ENCODE measurements around the gene TRPC4AP.

TRPC4AP gene

DNA sequence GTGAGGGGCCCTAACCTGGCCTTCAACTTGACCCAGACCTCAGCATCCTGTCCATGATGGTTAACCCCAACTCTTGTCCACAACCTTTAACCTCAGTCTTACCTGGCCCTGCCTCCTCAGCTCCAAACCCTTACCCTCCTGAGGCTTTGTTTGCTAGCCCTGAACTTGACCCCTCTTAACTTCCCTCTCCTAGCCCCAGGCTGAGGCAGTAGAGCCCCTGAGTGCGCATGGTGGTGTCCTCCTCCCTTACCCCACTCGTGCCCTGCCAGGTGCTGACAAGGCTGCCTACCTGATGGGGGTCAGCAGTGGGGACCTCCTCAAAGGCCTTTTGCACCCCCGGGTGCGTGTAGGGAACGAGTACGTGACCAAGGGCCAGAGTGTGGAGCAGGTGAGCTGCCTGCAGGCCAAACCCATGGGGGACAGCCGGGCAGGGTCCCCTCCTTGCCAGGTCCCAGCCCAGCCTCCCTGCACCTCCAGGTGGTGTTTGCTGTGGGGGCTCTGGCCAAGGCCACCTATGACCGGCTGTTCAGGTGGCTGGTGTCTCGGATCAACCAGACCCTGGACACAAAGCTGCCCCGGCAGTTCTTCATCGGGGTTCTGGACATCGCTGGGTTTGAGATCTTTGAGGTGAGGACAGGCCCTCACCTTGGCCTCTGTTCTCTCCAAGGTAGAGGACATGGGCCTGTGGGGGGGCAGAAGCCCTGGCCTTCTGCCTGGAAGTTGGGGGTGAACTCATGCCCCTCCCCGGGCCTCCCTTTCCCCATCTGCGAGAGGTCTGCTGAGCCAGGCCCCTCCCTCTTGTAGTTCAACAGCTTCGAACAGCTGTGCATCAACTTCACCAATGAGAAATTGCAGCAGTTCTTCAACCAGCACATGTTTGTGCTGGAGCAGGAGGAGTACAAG lies 105.1 kb downstream of the TRPC4AP start:
- DNase-seq (ENCODE audit: low spot score) = no peak

GRCh38 chr20:34986311-34987287 lies 106.0 kb downstream of the TRPC4AP start:
- no peak for DNase-seq (ENCODE audit: low spot score)

GRCh38 chr20:34985461-34986310 lies 106.9 kb downstream of the TRPC4AP start:
- DNase-seq (ENCODE audit: low spot score) = no peak

DNA sequence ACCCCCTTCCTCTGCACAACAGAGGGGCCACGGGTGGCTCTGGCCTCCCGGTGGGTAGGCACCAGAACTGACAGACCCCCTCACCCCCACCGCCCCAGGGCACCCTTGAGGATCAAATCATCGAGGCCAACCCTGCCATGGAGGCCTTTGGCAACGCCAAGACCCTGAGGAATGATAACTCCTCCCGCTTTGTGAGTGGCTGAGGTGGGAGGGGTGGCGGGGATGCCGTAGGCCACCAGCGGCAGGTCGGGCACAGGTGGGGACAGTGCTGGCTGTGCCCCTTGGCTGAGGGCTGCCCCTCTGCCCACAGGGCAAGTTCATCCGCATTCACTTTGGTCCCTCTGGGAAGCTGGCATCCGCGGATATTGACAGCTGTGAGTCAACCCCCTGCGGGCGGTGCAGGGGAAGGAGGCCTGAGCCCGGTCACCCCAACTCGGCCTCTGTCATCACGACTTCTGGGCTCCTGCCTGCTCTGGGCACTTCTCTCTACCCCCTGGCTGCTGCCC lies 107.8 kb downstream of the TRPC4AP start:
- DNase-seq (ENCODE audit: low spot score) = no peak

- no peak for DNase-seq (ENCODE audit: low spot score)
Measured at GRCh38 chr20:34983995-34984735, 108.4 kb downstream of the TRPC4AP start.

- no peak for DNase-seq (ENCODE audit: low spot score)
Measured at GRCh38 chr20:34983089-34983820, 109.4 kb downstream of the TRPC4AP start.

- no peak for DNase-seq (ENCODE audit: low spot score)
Measured at GRCh38 chr20:34982270-34983088, 110.1 kb downstream of the TRPC4AP start.

GRCh38 chr20:34980543-34981233 lies 111.9 kb downstream of the TRPC4AP start:
- no peak for DNase-seq (ENCODE audit: low spot score)

GRCh38 chr20:34979366-34980153 lies 113.0 kb downstream of the TRPC4AP start:
- DNase-seq (ENCODE audit: low spot score) = no peak

- no peak for DNase-seq (ENCODE audit: low spot score)
Measured at GRCh38 chr20:34978092-34978744, 114.4 kb downstream of the TRPC4AP start.

- no peak for DNase-seq (ENCODE audit: low spot score)
Measured at GRCh38 chr20:34977365-34978091, 115.1 kb downstream of the TRPC4AP start.

GRCh38 chr20:34976286-34976685 lies 116.3 kb downstream of the TRPC4AP start:
- no peak for DNase-seq (ENCODE audit: low spot score)

GRCh38 chr20:34974246-34974645 lies 118.4 kb downstream of the TRPC4AP start:
- DNase-seq (ENCODE audit: low spot score) = no peak

GRCh38 chr20:34971561-34972235 lies 120.9 kb downstream of the TRPC4AP start:
- no peak for DNase-seq (ENCODE audit: low spot score)

DNA sequence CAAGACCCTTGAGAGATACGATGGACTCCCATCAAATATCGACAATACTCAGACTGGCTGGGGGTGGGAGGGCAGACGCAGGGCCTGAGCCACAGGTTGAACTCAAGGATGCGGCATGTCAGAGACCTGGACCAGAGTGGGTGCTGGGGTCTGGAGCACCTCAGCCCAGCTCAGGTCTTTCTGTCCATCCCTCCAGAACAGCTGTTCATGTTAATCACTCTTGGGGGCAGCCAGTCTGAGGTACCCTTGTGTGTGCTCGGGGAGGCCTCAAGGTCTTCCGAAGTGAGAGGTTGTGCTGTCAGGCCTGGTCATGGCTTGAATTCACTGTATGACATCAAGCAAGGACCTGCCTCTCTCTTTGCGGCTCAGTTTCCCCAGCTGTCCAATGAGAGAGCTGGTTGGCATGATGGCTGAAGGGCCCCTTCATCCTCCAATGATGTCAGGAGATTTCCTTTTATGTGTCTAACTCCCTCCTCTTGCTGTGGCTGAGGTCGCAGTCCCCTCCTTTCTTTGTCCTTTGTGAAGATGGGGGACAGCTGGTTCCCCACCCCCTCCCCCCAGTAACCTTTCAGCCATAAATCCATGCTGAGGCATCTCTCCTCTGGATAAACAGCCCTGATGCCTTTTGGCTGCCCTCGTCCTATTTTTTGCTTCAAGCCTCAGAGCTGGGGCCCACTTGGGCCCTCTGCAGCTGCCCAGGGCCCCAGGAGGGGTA lies 121.6 kb downstream of the TRPC4AP start:
- no peak for DNase-seq (ENCODE audit: low spot score)

All from HuH-7.5 (cell line).